Measurements from ENCODE around the gene CPB2.

Gene CPB2

GRCh38 chr13:46104868-46105267 is at the start of gene CPB2:
TSS of gene CPB2 (minus strand) at chr13:46105033. CDS start at chr13:46105009, 24 bp downstream.
- no peak for DNase-seq (ENCODE audit: low read depth)

- no peak for DNase-seq (ENCODE audit: low read depth)
These were observed 49.4 kb upstream of the CPB2 start for GRCh38 chr13:46154136-46154801.

- no peak for DNase-seq (ENCODE audit: low read depth)
These were observed 47.9 kb upstream of the CPB2 start for GRCh38 chr13:46152627-46153328.

- no peak for DNase-seq (ENCODE audit: low read depth)
These were observed 45.4 kb upstream of the CPB2 start for GRCh38 chr13:46150134-46150693.

- no peak for DNase-seq (ENCODE audit: low read depth)
These were observed 44.7 kb upstream of the CPB2 start for GRCh38 chr13:46149272-46150133.

- DNase-seq (ENCODE audit: low read depth) = no peak
These were observed 42.1 kb upstream of the CPB2 start for GRCh38 chr13:46146898-46147297.

GRCh38 chr13:46145950-46146349 is 41.1 kb upstream of the CPB2 start:
- no peak for DNase-seq (ENCODE audit: low read depth)

- DNase-seq (ENCODE audit: low read depth) = no peak
These were observed 40.3 kb upstream of the CPB2 start for GRCh38 chr13:46145135-46145534.

GRCh38 chr13:46143184-46143701 is 38.4 kb upstream of the CPB2 start:
- no peak for DNase-seq (ENCODE audit: low read depth)

GRCh38 chr13:46142776-46143175 is 37.9 kb upstream of the CPB2 start:
- DNase-seq (ENCODE audit: low read depth) = no peak

- no peak for DNase-seq (ENCODE audit: low read depth)
These were observed 35.2 kb upstream of the CPB2 start for GRCh38 chr13:46140044-46140443.

GRCh38 chr13:46137627-46138317 is 32.9 kb upstream of the CPB2 start:
- no peak for DNase-seq (ENCODE audit: low read depth)

GRCh38 chr13:46136688-46137087 is 31.9 kb upstream of the CPB2 start:
- DNase-seq (ENCODE audit: low read depth) = no peak

- no peak for DNase-seq (ENCODE audit: low read depth)
These were observed 30.2 kb upstream of the CPB2 start for GRCh38 chr13:46134961-46135522.

- DNase-seq (ENCODE audit: low read depth) = no peak
These were observed 29.7 kb upstream of the CPB2 start for GRCh38 chr13:46134494-46134893.

GRCh38 chr13:46132109-46132508 is 27.3 kb upstream of the CPB2 start:
- no peak for DNase-seq (ENCODE audit: low read depth)

GRCh38 chr13:46131705-46132104 is 26.9 kb upstream of the CPB2 start:
- DNase-seq (ENCODE audit: low read depth) = no peak

- no peak for DNase-seq (ENCODE audit: low read depth)
These were observed 25.3 kb upstream of the CPB2 start for GRCh38 chr13:46129955-46130618.

GRCh38 chr13:46129124-46129523 is 24.3 kb upstream of the CPB2 start:
- DNase-seq (ENCODE audit: low read depth) = no peak

GRCh38 chr13:46127358-46128023 is 22.7 kb upstream of the CPB2 start:
- no peak for DNase-seq (ENCODE audit: low read depth)
